ENCODE results near the gene LRRC75A.
A peak's percentile ranks its signal among the peaks of the same experiment; 100 is the strongest.
"Not testable (repeated sequence)": the region's sequence is repeated elsewhere in the genome, so short reads cannot be mapped to it uniquely, and the experiment has no call there.

The LRRC75A gene

DNA sequence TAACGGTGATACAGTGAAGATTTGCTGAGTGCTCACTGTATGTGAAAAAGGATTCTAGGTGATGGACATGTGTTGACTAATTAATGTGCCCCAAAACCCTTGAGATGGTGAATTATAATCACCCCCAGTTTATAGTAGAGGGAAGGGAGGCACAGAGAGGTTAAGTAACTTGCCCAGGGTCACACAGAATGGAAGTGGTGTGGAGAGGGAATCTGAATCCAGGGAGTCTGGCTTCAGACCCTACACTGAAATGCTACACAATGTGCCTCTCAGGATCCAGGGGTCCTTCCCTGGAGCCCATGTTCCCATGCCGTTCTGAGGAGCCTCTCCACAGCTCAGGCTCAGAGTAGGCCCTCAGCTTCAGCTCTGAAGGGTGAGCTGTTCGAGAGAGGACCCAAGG, 65.0 kb downstream of the LRRC75A start:
- no peak for DNase-seq

DNA sequence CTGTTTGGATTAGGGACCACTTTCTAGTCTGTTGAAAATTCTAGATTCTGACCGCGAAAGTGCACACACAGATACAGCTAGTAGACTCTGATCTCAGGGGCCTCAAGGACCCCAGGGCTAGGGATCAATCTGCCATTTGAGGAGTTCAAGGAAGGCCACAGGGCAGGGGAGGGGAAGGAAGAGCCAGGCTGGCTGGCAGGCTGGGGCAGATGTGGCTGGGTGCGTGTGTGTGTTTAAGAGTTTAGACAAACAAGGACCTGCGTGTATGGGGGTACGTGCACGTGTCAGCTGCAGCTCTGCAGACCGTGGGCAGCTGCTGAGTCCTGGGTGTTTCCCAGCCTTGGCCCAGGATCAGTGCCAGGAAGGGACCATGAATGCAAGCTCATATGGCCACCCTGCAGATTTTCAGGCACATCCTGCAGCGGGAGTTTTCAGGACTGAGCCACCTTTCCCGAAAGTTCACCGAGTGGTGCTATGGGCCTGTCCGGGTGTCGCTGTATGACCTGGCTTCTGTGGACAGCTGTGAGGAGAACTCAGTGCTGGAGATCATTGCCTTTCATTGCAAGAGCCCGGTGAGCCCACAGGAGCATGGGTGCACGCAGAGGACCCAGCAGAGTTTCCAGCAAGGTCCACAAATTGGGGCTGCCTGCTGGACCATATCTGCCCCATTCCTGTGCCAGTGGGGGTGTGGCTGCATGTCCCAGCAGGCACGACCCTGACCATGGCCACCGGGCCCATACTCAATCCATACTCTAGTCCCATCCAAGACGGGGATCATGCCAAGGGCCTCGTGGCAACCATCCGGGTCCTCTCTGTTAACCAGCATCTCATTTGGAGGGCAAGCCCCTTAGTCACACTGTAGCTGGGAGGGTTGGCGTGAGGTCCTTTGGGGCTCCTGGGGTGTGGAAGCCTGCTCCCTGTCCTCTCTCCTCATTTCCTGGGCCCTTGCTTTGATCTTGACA, 66.0 kb downstream of the LRRC75A start:
- no peak for DNase-seq

GRCh38 chr17:16425202-16425601, 66.8 kb downstream of the LRRC75A start:
- DNase-seq, result no peak

DNA sequence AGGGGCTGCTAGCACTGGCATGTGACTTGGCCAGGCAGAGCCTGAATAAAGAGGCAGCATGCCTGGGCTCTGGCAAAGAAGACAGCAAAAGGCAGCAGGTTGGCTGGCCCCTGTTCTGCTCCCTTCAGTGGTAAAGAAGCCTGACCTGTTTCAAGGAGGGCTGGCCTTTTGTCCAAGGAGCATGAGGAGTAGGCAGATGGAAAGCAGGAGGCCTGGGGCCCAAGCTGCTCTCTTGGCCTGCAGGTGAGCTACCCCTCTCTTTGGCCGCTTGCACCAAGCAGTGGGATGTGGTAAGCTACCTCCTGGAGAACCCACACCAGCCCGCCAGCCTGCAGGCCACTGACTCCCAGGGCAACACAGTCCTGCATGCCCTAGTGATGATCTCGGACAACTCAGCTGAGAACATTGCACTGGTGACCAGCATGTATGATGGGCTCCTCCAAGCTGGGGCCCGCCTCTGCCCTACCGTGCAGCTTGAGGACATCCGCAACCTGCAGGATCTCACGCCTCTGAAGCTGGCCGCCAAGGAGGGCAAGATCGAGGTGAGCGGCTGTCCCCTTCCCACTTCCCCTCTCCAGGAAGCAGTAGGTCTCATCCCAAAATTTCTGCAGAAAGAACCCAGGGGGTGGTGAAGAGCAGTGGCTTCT, 68.6 kb downstream of the LRRC75A start:
- DNase-seq, result no peak

GRCh38 chr17:16422416-16422815, 69.6 kb downstream of the LRRC75A start:
- no peak for DNase-seq

- no peak for DNase-seq
Observed at GRCh38 chr17:16419929-16420271, 72.1 kb downstream of the LRRC75A start.

DNA sequence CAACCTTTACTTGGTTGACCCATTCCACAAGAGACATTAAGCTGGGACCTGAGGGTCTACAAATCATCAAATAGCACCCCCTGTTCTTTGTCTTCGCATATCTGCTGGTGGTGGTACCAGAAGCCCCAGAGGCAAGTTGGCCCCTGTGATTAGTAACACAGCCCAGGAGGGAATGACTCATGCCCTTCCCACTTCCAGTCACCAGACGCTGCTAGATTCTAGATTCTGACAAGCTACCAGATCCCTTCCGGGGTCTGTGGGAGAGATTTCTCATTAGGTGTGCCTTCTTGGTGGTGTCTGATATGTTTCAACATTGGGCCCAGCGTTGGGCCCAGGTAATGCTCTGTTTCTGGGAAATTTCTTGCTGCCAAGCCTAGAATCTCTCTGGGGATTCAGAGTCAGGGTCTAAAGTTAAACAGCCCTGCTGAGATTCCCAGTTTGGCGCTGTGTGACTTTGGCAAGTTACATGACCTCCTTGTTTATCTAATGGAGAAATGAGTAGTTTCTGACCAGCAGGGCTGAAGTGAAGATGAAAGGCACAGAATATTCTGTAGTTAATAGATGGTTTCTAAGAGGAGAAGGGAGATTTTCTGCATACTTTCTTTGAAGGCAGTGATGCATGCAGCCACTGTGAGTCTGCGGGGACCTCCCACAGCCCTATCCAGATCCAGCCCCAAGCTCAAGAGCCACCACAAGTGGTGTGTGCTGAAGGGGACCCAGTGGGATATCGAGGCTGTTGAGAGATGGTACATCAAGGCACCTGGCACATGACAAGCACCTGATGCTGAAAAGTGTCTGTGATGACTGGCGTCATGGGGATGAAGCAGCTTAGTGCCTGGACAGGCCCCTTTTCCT, 72.7 kb downstream of the LRRC75A start:
- DNase-seq, result peak; percentile 73 to 90

DNA sequence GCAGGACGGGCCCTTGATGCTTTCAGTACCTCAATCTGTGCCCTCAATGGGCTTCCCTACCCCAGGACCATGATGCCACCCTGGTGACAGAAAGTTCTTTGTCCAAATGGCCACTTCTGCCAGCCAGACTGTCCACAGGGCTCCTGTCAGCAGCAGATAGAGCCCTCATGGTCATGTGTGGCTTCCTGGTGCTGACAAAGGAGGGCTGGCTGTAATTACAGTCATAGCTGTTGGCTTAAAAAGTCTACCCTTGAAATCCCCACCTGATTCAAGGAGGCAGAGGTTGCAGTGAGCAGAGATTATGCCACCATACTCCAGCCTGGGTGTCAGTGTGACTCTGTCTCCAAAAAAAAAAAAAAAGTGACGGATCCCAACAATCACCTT, 73.3 kb downstream of the LRRC75A start:
- peak; percentile 6 to 68 for DNase-seq

- DNase-seq, result peak in 1 of 2 donors; percentile 33
Observed at GRCh38 chr17:16417896-16418684, 73.9 kb downstream of the LRRC75A start.

GRCh38 chr17:16417399-16417798, 74.6 kb downstream of the LRRC75A start:
- DNase-seq, result no peak

- peak; percentile 42 to 52 for DNase-seq
Observed at GRCh38 chr17:16415031-16415924, 76.7 kb downstream of the LRRC75A start, which contains the start of gene TRPV2. Gene TRPV2, plus strand, starts transcription at chr17:16415571. Its CDS starts 2,098 bp downstream, at chr17:16417669.

- DNase-seq, result peak; percentile 26 to 69
Observed at GRCh38 chr17:16407911-16408588, 83.9 kb downstream of the LRRC75A start.

- DNase-seq, result peak; percentile 9 to 29
Observed at GRCh38 chr17:16406742-16407674, 85.0 kb downstream of the LRRC75A start.

GRCh38 chr17:16403847-16404246, 88.1 kb downstream of the LRRC75A start:
- DNase-seq, result not testable (repeated sequence)

- no peak for DNase-seq
Observed at GRCh38 chr17:16398270-16399267, 93.4 kb downstream of the LRRC75A start.

DNA sequence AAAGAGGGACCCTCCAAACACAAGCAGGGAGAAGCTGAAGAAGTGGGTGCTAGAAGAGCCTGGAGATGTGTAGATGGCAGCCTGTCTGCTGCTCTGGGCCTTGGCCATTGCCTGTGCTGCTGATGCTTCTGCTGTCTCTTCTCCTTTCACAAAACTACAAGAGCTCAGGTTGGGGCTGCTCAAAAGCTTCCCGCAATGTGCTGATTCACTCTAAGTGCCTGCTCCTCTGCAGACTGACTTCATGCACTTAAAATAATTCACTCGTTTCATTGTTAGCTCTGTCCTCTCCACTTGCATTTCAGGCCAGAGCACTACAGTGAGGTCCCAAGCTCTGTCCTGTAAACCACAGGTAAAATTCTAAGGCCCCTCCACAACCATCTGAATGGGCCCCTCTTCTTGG, 95.3 kb downstream of the LRRC75A start:
- not testable (repeated sequence) for DNase-seq

DNA sequence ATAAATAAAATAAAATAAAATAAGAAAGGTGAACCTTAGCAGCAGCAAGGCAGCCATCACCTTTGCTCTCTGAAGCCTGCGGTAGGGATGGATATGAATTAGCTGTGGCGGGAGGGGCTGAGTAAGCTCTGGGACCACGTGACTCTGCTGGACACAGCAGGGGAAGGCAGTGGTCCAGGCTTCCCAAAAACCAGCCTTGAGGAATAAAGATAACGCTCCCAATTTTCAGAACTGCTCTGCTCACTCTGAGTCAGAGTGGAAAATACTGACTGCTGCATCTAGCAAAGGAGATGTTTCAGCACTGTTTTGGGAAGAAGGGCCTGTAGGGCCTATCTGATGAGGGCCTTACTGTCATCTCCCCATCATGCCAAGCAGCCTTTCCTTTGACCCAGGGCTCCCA, 96.1 kb downstream of the LRRC75A start:
- not testable (repeated sequence) for DNase-seq

DNA sequence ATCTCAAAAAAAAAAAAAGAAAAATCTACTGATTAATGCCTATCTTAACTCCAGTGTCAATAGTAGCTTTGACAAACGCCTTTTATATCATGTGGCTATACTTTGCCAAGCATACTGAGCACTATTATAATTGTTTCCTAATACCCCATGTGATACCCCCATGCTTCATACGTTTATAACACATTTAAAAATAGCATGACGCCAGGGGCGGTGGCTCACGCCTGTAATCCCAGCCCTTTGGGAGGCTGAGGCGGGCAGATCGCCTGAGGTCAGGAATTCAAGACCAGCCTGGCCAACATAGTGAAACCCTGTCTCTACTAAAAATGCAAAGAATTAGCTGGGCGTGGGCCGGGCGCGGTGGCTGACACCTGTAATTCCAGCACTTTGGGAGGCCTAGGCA, 99.5 kb downstream of the LRRC75A start:
- not testable (repeated sequence) for DNase-seq

Data from inflammatory macrophage treated with lipopolysaccharide for 1 hour (primary cell).